ENCODE results near the gene TRIM67.

TRIM67 gene

DNA sequence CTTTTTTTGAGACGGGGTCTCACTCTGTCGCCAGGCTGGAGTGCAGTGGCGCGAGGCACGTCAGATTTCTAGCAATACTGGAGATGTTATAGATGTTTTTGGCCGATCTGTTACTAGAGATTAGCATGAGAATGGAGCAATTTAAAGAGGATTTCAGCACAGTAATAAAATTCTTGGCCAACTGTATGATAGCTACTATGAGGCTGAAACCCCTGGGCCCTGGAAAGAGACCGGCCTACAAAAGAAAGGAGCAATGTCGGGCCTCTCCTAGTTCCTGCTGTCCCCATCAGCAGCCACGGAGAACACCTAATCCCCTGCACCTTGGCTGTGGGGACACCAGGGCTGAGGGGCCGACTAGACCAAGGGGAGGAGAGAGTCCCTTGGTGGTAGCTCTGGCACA is 69.7 kb downstream of the TRIM67 start:
- no peak for DNase-seq (ENCODE audit: extremely low read depth in 1 of 2, low read depth in 1 of 2)

DNA sequence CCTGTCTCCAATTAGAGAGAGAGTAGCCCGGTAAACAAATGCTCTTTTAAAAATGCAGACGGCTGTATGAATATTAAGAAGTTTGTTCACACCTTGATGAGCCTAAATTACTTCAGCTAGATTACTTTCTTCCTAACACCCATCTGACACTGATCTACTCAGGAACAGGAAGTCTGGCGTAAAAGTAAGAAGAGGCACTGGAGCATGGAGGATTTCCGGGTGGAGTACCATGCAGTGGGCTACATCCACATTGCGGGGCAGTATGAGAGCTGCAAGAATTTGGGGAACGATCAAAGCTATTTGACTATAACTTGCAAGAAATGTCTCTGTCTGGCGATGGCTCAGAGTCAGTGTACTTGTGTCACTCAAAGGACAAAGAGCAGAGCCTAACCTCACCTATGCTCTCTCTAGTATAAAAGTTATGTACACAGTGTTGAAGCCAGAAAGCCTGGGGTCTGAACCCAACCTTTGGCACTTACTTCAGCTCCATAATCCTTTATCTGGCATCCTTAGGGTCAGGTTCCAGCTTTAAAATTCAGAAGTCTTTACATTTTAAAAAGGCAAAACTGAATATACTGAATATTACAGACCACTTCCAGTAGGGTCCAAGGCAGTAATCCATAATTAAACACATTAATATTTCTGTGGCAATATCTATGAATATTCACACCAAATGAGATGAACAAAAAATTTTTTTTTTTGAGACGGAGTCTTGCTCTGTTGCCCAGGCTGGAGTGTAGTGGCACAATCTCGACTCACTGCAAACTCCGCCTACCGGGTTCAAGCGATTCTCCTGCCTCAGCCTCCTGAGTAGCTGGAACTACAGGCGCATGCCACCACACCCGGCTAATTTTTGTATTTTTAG is 71.2 kb downstream of the TRIM67 start:
- DNase-seq (ENCODE audit: extremely low read depth in 1 of 2, low read depth in 1 of 2): no peak

DNA sequence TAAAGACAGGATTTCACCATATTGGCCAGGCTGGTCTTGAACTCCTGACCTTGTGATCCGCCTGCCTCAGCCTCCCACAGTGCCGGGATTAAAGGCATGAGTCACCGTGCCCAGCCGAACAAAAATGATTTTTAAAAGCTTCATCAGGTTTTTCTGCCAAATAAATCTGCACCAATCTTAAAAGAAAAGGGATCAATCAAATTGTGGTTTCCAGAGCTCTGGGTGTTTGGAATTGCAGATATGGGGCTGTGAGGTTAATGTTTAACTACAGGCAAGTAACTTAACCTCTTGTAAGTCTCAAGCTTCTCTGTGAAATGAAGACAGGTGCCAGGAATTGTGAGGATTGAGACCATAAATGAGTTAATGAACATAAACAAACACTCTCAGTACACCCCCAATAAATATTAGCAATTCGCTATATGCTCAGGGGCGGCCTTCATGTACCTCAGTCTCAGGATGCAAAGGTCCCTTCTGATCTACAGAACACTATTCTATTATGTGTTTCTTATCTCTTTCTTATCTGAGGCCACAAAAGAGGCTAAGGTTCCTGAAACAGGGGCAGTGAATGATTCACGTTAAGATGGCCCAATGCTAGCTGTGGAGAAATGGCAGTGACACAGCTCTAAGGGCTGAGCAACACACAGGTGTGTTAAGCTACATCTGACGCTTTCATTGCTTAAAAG is 72.0 kb downstream of the TRIM67 start:
- no peak for DNase-seq (ENCODE audit: extremely low read depth in 1 of 2, low read depth in 1 of 2)

DNA sequence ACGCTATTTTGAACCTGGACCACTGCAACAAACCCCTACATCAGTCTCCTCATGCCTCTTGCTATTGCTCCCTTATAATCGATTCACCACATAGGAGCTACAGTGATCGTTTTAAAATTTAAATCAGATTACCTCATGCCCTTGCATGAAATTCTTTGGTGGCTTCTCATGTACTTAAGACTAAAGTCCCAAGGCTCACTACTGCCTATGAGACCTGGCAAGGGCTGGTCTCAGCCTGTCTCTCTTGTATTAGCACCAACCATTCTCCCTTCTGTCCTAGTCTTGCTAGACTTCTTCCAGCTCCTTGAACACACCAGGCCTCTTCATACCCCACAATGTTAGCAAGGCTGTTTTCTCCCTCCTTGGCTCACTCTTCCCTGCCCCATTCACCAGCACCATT is 72.6 kb downstream of the TRIM67 start:
- DNase-seq (ENCODE audit: extremely low read depth in 1 of 2, low read depth in 1 of 2): no peak

GRCh38 chr1:231235526-231236207 is 73.8 kb downstream of the TRIM67 start:
- no peak for DNase-seq (ENCODE audit: extremely low read depth in 1 of 2, low read depth in 1 of 2)

DNA sequence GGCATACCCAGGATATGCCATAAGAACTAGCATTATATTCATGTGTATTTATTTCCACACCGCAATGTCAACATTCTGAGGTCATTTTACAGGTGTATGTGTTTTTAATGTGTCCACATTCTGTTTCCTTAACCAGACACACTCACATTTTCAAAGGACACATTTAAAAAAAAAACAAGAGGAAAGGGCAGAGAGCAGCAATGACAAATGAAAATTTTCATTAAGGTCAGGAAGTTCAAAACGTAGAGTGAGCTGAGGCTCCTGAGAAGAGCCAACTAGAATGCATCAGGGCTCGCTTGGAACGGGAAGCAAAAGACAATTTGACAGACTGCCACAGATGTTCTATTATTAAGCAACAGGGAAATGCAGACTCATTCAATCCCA is 74.3 kb downstream of the TRIM67 start:
- no peak for DNase-seq (ENCODE audit: extremely low read depth in 1 of 2, low read depth in 1 of 2)

GRCh38 chr1:231236938-231237337 is 75.1 kb downstream of the TRIM67 start:
- no peak for DNase-seq (ENCODE audit: extremely low read depth in 1 of 2, low read depth in 1 of 2)

DNA sequence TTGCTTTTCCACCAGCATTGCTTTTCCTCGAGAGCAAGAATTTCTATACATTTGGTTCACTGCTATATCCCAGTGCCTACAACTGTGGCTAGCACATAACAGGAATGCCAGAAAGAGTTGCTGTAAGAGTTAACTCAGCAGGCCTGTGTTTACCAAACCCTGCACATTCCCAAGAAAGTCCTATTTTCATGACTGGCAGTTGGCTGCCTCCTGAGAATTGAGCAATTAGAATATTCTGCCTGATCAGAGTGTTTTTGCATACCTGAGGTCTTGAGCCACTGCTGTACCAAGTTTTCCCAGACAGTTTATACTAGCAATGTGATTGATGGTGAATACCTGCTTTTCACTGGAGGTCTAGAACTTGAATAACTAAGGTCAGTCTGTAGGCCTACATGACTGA is 76.4 kb downstream of the TRIM67 start:
- DNase-seq (ENCODE audit: extremely low read depth in 1 of 2, low read depth in 1 of 2): no peak

GRCh38 chr1:231240531-231240882 is 78.6 kb downstream of the TRIM67 start:
- no peak for DNase-seq (ENCODE audit: extremely low read depth in 1 of 2, low read depth in 1 of 2)

- DNase-seq (ENCODE audit: extremely low read depth in 1 of 2, low read depth in 1 of 2): peak; percentile 68 to 85
These were observed 79.3 kb downstream of the TRIM67 start, which contains the start of gene GNPAT for GRCh38 chr1:231240883-231241735. TSS of gene GNPAT (plus strand) at chr1:231241212. CDS start at chr1:231241379, 167 bp downstream.

GRCh38 chr1:231241750-231242149 is 79.9 kb downstream of the TRIM67 start:
- DNase-seq (ENCODE audit: extremely low read depth in 1 of 2, low read depth in 1 of 2): no peak

DNA sequence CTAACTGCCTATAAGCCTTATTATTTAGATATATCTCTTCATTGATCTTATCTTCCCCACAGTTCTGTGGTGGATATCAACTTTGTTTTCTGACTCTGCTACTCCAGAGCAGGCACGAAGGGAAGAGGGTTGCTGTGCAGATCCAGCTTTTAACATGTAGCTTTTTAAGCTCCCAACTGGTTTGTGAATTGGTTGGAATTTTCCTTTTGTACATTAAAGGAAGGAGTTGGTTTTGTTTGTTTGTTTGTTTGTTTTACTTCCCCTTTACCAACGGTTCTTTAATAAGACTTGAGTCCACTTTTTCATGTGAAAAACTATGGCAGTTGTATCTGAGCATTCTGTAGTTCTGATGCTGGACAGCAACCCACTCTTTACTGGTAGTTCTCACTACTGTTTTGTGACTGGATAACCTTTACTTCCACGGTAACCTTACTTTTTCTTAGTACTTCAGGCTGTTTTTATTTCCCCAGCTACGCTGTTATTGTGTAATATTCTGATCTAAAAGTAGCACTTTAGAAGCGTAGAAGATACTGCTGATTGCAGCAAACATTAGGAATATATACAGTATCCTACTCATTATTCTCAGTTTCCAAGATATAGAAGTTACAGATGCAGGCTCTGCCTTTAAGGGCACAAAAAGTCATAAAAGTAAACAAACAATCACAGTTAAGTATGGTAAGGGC is 80.8 kb downstream of the TRIM67 start:
- no peak for DNase-seq (ENCODE audit: extremely low read depth in 1 of 2, low read depth in 1 of 2)

DNA sequence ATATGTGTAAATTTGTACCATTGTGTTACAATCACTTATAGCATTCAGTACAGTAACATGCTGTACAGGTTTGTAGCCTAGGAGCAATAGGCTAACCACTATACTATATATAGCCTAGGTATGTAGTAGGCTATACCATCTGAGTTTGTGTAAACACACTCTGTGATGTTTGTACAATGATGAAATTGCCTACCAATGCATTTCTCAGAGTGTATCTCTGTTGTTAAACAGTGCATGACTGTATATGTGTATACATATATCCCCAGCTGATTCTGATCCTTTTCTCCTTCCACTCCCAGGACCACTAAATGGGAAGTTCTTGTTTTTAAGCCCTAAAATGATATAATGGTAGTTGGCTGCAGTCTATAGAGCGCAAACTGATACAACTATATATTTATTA is 86.9 kb downstream of the TRIM67 start:
- DNase-seq (ENCODE audit: extremely low read depth in 1 of 2, low read depth in 1 of 2): no peak

GRCh38 chr1:231252336-231252735 is 90.5 kb downstream of the TRIM67 start:
- DNase-seq (ENCODE audit: extremely low read depth in 1 of 2, low read depth in 1 of 2): no peak

DNA sequence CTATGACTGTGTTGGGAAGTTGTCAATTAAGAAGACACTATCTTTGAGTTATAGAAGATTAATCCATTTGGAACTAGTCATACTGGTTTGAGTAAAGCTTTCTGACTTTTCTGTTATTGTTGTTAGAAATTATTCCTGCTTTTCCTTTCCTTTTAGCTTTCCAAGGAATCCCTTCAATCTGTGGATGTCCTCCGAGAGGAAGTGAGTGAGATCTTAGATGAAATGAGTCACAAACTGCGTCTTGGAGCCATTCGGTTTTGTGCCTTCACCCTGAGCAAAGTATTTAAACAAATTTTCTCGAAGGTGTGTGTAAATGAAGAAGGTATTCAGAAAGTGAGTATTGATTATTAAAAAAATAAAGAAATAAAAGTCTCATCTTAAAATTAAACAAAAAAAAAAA is 98.5 kb downstream of the TRIM67 start:
- DNase-seq (ENCODE audit: extremely low read depth in 1 of 2, low read depth in 1 of 2): no peak

GRCh38 chr1:231264642-231265041 is 102.8 kb downstream of the TRIM67 start:
- no peak for DNase-seq (ENCODE audit: extremely low read depth in 1 of 2, low read depth in 1 of 2)

DNA sequence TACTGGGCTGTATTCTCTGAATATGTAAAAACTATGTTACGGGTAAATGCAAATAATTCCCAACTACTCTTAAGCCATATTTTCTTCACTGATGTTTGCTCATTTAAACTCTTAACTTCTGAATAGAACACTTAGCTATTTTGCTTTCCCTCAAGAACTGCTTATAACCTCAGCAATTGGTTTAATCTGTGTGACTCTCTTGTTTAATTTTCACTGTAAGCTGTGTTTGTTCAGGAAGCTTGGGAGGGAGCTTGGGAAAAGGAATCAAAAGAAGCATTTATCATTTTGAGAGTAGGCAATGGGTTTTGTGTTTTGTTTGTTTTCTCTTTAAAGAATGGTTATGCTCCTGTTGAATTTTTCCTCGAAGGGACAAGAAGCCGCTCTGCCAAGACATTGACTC is 103.5 kb downstream of the TRIM67 start:
- DNase-seq (ENCODE audit: extremely low read depth in 1 of 2, low read depth in 1 of 2): no peak

DNA sequence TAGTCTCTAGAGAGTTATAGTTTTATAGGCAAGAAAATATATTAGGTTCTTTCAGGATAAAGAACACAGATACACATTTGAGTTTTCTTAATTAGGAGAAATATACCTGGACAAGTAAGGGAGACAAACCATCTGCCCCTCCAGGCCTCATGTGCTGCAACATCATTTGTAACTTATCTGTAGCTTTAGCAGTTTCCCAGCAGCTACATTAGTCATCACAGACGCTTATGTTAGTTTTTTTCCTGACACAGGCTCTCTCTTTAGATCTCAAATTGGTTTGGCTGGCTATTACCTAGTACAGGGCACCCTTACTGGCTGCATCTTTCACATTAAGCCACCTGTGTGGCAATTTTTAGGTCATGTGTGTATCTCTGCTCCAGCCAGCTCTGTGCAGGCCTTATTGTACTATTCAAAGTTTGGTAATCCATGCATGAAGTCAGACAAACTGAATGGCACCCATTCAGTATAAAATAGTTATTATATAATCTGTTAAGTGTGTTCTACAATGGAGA is 105.0 kb downstream of the TRIM67 start:
- no peak for DNase-seq (ENCODE audit: extremely low read depth in 1 of 2, low read depth in 1 of 2)
